Spinal cord (tissue), 10 donors: Measurements from ENCODE around the gene BAD. TPM values are rescaled to one million over a fixed set of nuclear protein-coding genes. Genes with fewer than 3 reads are reported as not detected.

ENCODE experiments used
- DNase-seq, 6 donors: peaks; one replicate each; pipeline versions ENCODE4 v3.0.0 to v3.0.0-alpha.2; 2013 to 2015; ENCODE audit warnings: low spot score in 6 of 6, low read depth in 4 of 6
- H3K27ac ChIP-seq: one replicate; pipeline ENCODE4 v1.5.1; 2013; ENCODE audit warnings: low read depth, low read length, control low read depth
- H3K27me3 ChIP-seq: one replicate; pipeline ENCODE4 v1.6.1; 2013; ENCODE audit warnings: low read length; ENCODE audit not compliant: control insufficient read depth, insufficient read depth
- H3K36me3 ChIP-seq: one replicate; pipeline ENCODE4 v1.6.1; 2013; ENCODE audit warnings: low read length; ENCODE audit not compliant: control insufficient read depth, insufficient read depth
- H3K4me1 ChIP-seq: one replicate; pipeline ENCODE4 v1.6.1; 2013; ENCODE audit warnings: low read length; ENCODE audit not compliant: control insufficient read depth, insufficient read depth
- H3K4me3 ChIP-seq: one replicate; pipeline ENCODE4 v1.5.1; 2013; ENCODE audit warnings: low read depth, low read length, control low read depth
- H3K9me3 ChIP-seq: one replicate; pipeline ENCODE4 v1.6.1; 2013; ENCODE audit warnings: low read length; ENCODE audit not compliant: control insufficient read depth, insufficient read depth
- WGBS: methylation state at CpG from one replicate; pipeline ENCODE4 v1.1.5; 2013; ENCODE audit warnings: missing lambda C conversion rate; ENCODE audit not compliant: insufficient coverage; 5-methylcytosine and 5-hydroxymethylcytosine counted together
- polyA plus RNA-seq, 2 donors: library from polyadenylated mRNA; unstranded; fragments of 120-200 nt; gene quantifications; one replicate each; pipeline ENCODE4 v1.2.1, GENCODE V29; 2013; ENCODE audit not compliant: insufficient read length in 2 of 2
- total RNA-seq, 2 donors: library from RNA; depleted of rRNA in 1 of 2; stranded (reverse); fragments of 120-200 nt in 1 of 2; fragments of >200 nt in 1 of 2; gene quantifications; one replicate each; pipeline versions ENCODE4 v1.2.3 to v1.2.4, GENCODE V29; 2013 to 2014
- donor health status: healthy.

Gene BAD
- total and polyA plus RNA-seq, 4 donors = 41.5 to 123 (median 101) TPM

DNA sequence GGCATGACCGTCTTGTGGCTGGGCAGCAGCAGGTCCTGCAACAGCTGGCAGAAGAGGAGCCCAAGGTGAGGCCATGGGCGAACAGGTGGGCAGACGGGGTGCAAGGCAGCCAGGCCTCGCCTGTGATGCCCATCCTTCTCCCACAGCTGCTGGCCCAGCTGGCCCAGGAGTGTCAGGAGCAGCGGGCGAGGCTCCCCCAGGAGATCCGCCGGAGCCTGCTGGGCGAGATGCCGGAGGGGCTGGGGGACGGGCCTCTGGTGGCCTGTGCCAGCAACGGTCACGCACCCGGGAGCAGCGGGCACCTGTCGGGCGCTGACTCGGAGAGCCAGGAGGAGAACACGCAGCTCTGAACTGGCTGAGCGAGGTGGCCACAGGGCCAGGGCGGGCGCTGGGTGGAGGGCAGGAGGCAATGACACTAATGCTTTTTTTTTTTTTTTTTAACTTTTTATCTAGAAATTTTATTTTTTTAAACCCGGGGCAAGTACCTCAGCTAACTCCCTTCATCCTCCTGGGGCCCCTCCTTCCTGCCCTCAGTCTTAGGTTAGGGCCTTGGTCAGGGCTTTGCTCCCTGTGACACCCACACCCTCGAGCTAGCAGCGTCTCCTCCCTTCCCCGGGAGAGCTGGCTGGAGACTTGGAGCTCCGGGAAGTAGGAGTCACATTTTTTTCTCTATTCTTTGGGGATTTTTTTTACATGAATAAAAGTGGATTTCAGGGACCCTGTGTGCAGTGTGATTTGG, 17.1 kb downstream of the BAD start:
- no peak for DNase-seq
- H3K27me3 ChIP-seq = no peaks in the 10 kb centered on the region
- no peak overlapping the region for H3K4me3 ChIP-seq
- H3K27ac ChIP-seq = no peak overlapping the region
- peaks cover 47% of the 10 kb centered on the region for H3K4me1 ChIP-seq
- H3K36me3 ChIP-seq = peaks cover 64% of the 10 kb centered on the region
- 75% methylated on average over 18 of the region's 27 CpGs for WGBS
- H3K9me3 ChIP-seq = no peaks in the 10 kb centered on the region

DNA sequence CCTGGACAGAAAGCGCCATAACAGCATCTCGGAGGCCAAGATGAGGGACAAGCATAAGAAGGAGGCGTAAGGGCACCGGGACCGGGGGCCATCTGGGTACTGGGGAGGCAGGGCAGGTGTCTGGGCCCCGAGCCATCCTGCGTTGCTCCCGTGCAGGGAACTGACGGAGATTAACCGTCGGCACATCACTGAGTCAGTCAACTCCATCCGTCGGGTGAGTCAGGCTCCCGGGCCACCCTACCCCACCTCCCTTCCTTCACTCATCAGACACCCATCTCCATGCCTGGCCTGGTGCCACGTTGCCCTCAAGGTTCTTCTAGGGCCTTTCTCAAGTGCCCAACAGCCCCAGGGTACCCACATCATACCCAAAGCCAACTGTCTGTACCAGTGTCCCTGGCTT, 18.1 kb downstream of the BAD start:
- no peaks in the 10 kb centered on the region for H3K27me3 ChIP-seq
- H3K27ac ChIP-seq = no peak overlapping the region
- no peak overlapping the region for H3K4me3 ChIP-seq
- WGBS = 91% methylated on average over 12 of the region's 15 CpGs
- H3K9me3 ChIP-seq = no peaks in the 10 kb centered on the region
- peaks cover 70% of the 10 kb centered on the region for H3K36me3 ChIP-seq
- DNase-seq = no peak
- H3K4me1 ChIP-seq = peaks cover 36% of the 10 kb centered on the region

DNA sequence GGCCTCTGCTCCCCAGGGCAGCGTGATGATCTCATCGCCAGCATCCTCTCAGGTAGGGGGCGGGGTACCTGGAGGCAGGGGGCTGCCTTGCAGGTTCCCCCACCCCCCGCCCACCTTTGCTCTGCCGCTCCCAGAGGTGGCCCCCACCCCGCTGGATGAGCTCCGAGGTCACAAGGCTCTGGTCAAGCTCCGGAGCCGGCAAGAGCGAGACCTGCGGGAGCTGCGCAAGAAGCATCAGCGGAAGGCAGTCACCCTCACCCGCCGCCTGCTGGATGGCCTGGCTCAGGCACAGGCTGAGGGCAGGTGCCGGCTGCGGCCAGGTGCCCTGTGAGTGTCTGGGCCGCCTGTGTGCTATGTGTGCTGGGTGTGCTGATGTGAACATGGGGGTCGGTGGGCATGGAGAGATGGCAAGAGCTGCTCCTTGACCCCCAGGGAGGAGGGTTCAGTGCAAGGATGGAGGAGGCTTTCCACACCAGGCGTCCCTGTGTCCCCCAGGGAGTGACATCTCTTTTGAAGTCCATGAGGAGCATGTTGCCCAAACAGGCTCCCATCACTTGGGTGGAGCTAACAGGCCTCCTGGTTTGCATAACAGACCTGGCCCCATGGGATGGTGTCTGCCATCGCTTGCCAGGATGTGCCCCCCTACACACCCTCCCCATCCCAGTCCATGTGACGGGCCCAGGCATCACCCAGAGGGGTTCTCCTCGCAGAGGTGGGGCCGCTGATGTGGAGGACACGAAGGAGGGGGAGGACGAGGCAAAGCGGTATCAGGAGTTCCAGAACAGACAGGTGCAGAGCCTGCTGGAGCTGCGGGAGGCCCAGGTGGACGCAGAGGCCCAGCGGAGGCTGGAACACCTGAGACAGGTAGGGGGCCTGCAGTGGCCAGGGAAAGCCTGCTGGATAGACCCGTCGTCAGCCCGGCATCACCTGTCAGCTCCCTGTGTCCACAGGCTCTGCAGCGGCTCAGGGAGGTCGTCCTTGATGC, 19.0 kb downstream of the BAD start:
- DNase-seq = no peak
- Histone ChIP-seq H3K4me1 (peaks cover 32% of the 10 kb centered on the region), H3K4me3 (no peak overlapping the region), H3K27ac (no peak overlapping the region), H3K27me3 (no peaks in the 10 kb centered on the region), H3K36me3 (peaks cover 73% of the 10 kb centered on the region), H3K9me3 (no peaks in the 10 kb centered on the region)
- WGBS = 94% methylated on average over 35 of the region's 35 CpGs

DNA sequence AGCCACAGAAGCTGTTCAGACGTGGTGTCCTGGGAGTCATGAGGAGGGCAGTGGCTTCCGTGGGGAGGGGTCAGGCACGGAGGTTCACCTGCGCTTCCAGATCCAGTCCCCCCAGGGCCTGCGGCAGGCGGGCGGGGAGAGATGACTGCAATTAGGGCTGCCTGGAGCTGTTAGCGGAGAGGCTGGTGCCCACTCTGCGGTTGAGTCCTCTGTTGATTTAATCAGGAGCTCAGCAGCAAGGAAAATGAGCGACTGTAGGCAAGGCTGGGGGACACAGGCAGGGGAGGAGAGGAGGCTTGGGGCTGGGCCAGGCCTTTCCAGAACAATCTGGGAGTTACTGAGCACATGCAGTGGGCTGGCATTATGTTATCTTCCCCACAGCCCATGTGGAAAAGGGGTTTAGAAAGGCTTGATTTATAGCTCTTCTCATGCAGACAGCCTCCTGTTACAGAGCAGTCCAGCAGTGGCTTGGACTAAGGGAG, 20.1 kb downstream of the BAD start:
- Histone ChIP-seq H3K27me3 (no peaks in the 10 kb centered on the region), H3K4me1 (peaks cover 24% of the 10 kb centered on the region), H3K9me3 (no peaks in the 10 kb centered on the region), H3K4me3 (no peak overlapping the region), H3K27ac (no peak overlapping the region), H3K36me3 (peaks cover 80% of the 10 kb centered on the region)
- no peak for DNase-seq
- 69% methylated on average over 10 of the region's 10 CpGs for WGBS

DNA sequence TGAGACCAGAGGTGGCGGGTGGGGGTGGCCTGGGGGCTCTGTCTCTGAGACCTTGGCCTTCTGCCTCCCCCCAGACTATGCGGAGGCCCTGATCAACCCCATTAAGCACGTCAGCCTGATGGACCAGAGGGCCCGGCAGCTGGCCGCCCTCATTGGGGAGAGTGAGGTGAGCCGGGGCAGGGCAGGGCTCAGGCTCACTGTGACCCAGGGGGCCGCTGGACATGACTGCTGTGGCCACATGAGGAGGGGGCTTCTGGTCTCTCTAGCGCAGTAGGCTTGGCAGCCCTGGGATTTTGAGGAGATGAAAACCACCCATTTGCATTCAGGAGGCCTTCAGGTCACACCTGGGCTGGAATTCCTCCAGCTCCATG, 20.5 kb downstream of the BAD start:
- 79% methylated on average over 7 of the region's 8 CpGs for WGBS
- H3K36me3 ChIP-seq = peaks cover 85% of the 10 kb centered on the region
- no peaks in the 10 kb centered on the region for H3K9me3 ChIP-seq
- H3K4me1 ChIP-seq = peaks cover 20% of the 10 kb centered on the region
- no peaks in the 10 kb centered on the region for H3K27me3 ChIP-seq
- DNase-seq = no peak
- H3K4me3 ChIP-seq = no peak overlapping the region
- H3K27ac ChIP-seq = no peak overlapping the region

DNA sequence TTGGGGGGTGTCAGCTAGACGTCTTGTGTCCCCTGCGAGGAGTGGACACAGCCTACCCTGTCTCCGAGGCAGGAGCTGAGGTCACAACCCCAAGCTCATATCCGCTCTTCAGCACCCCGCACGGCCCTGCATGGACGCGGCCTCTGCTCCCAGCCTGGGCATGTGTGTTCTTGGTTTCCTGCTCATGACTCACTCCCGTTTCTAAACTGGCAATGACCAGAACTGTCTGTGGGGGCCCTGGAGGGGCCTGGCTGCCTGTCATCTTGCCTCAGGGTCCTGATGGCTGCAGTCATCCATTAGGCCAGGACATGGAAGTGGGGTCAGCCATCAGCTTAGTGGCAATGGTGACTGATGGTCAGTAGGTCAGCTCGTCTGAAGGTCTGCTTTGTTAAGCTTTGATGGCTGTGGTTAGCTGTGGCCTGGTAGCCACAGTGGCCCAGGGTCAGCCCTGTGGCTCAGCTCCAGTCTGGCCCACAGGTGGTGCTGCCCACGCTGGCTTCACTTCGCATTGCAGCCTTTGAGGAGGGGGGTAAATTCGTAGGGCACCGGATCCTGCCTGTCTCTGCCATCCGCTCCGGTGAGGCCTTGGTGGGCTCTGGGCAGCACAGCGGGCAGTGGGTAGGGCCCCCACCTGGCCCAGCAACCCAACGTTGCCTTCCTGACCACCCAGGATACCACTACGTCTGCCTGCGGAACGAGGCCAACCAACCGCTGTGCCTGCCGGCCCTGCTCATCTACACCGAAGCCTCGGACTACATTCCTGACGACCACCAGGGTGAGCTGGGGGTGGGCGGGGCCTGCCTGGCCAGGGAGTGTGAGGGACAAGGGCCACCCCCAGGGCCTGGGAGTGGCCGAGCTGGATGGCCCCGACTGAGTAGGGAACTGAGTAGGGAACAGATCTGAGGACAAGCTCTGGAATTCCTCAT, 21.2 kb downstream of the BAD start:
- peaks cover 14% of the 10 kb centered on the region for H3K4me1 ChIP-seq
- no peaks in the 10 kb centered on the region for H3K9me3 ChIP-seq
- DNase-seq = no peak
- H3K36me3 ChIP-seq = peaks cover 88% of the 10 kb centered on the region
- no peaks in the 10 kb centered on the region for H3K27me3 ChIP-seq
- H3K4me3 ChIP-seq = no peak overlapping the region
- 75% methylated on average over 28 of the region's 29 CpGs for WGBS
- no peak overlapping the region for H3K27ac ChIP-seq

DNA sequence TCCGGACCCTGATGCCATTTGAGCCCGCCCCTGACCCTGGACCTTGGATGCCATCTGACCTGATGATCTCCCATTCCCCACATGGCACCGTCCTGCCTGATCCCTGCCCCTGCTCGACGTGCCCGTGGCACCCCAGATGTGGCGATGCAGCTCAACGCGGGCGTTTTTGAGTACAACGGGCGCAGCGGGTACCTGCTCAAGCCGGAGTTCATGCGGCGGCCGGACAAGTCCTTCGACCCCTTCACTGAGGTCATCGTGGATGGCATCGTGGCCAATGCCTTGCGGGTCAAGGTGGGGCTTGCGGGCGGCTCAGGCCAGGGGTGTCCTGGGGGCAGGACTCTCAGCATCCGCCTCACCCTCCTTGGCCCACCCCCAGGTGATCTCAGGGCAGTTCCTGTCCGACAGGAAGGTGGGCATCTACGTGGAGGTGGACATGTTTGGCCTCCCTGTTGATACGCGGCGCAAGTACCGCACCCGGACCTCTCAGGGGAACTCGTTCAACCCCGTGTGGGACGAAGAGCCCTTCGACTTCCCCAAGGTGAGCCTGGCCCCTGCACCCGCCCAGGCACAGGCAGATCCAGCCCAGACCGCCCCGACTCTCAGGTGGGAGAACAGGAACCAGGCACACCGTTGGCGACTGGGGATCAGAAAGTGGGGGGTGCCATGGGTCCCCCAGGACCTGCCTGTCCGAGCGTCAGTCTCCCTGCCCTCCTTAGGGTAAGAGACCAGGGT, 22.0 kb downstream of the BAD start:
- Histone ChIP-seq H3K27me3 (no peaks in the 10 kb centered on the region), H3K27ac (no peak overlapping the region), H3K36me3 (peaks cover 87% of the 10 kb centered on the region), H3K4me1 (peaks cover 9% of the 10 kb centered on the region), H3K9me3 (no peaks in the 10 kb centered on the region), H3K4me3 (no peak overlapping the region)
- no peak for DNase-seq
- 97% methylated on average over 42 of the region's 42 CpGs for WGBS

DNA sequence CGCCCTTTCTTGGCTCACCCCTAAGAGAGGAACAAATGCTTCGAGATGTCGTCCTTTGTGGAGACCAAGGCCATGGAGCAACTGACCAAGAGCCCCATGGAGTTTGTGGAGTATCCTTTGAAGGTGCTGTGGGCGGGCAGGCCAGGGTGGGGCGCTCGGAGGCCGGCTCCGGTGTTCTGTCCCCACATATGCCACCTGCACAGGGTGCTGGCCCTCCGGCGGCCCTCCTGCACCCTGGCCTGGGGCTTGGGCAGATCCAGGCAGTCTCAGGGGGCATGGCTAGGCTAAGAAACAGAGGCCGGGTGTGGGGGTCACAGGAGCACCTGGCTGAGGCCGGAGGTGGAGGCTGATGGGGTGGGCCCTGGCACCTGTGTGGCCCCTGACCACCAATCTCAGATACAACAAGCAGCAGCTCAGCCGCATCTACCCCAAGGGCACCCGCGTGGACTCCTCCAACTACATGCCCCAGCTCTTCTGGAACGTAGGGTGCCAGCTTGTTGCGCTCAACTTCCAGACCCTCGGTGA, 22.8 kb downstream of the BAD start:
- Histone ChIP-seq H3K27me3 (no peaks in the 10 kb centered on the region), H3K4me1 (peaks cover 9% of the 10 kb centered on the region), H3K4me3 (no peak overlapping the region), H3K27ac (no peak overlapping the region), H3K36me3 (peaks cover 87% of the 10 kb centered on the region), H3K9me3 (no peaks in the 10 kb centered on the region)
- WGBS = 92% methylated on average over 16 of the region's 18 CpGs
- no peak for DNase-seq
